Common myeloid progenitor, CD34-positive (primary cell): ENCODE data around the gene MPZL1.

ENCODE experiments used
- CTCF ChIA-PET: fragments of 350-600 bp; sonication (Branson Sonifier 250); formaldehyde crosslinking; loops from one replicate; lab custom pipeline; 2021; ENCODE audit warnings: antibody characterized with exemption; lab: Charles Lee
- POLR2A ChIA-PET: fragments of 350-600 bp; sonication (Branson Sonifier 250); formaldehyde crosslinking; loops from one replicate; lab custom pipeline; 2021; ENCODE audit warnings: antibody characterized with exemption; lab: Charles Lee
- DNase-seq, 3 donors: peaks; one replicate each; pipeline versions ENCODE4 v3.0.0 to v3.0.0-alpha.2; 2013
- H3K27ac ChIP-seq, 2 experiments: 1 replicate in 1 of 2; 2 replicates in 1 of 2; pipeline ENCODE4 v1.7.0; 2013; ENCODE audit warnings: inconsistent platforms in 2 of 2, low read length in 2 of 2, mild to moderate bottlenecking in 2 of 2, low read depth in 1 of 2, moderate library complexity in 1 of 2; ENCODE audit not compliant: severe bottlenecking in 2 of 2, insufficient read depth in 1 of 2, poor library complexity in 1 of 2
- H3K27me3 ChIP-seq, 5 experiments: replicated peaks in 2 of 5; 1 replicate in 3 of 5; 2 replicates in 2 of 5; pipeline versions ENCODE4 v1.6.1 to v1.7.0; 2013; ENCODE audit warnings: low read length in 4 of 5, mild to moderate bottlenecking in 2 of 5, moderate library complexity in 2 of 5, inconsistent platforms in 1 of 5; ENCODE audit not compliant: insufficient read depth in 5 of 5, control insufficient read depth in 4 of 5
- H3K36me3 ChIP-seq, 4 experiments: 1 replicate in 2 of 4; 2 replicates in 2 of 4; pipeline versions ENCODE4 v1.6.1 to v1.7.0; 2013; ENCODE audit warnings: low read length in 3 of 4, control low read depth in 1 of 4, mild to moderate bottlenecking in 1 of 4; ENCODE audit not compliant: control insufficient read depth in 4 of 4, insufficient read depth in 4 of 4
- H3K4me1 ChIP-seq, 4 experiments: 1 replicate in 3 of 4; 2 replicates in 1 of 4; pipeline versions ENCODE4 v1.6.1 to v1.7.1; 2013; ENCODE audit warnings: low read length in 3 of 4, mild to moderate bottlenecking in 3 of 4, control low read depth in 1 of 4, inconsistent platforms in 1 of 4, moderate library complexity in 1 of 4; ENCODE audit not compliant: control insufficient read depth in 4 of 4, insufficient read depth in 4 of 4; ENCODE audit errors: control extremely low read depth in 1 of 4
- H3K4me3 ChIP-seq, 7 experiments: 1 replicate in 4 of 7; 2 replicates in 3 of 7; pipeline versions ENCODE4 v1.5.1 to v1.7.0; 2013; ENCODE audit warnings: mild to moderate bottlenecking in 7 of 7, low read length in 6 of 7, moderate library complexity in 6 of 7, inconsistent platforms in 2 of 7, low read depth in 2 of 7, control low read depth in 1 of 7; ENCODE audit not compliant: insufficient read depth in 4 of 7, control insufficient read depth in 1 of 7; ENCODE audit errors: extremely low read depth in 1 of 7
- H3K9me3 ChIP-seq, 5 experiments: 1 replicate in 4 of 5; 2 replicates in 1 of 5; pipeline versions ENCODE4 v1.6.1 to v1.7.1; 2013; ENCODE audit warnings: low read length in 4 of 5, mild to moderate bottlenecking in 2 of 5, inconsistent platforms in 1 of 5, low read depth in 1 of 5, moderate library complexity in 1 of 5; ENCODE audit not compliant: control insufficient read depth in 4 of 5, insufficient read depth in 2 of 5; ENCODE audit errors: control extremely low read depth in 1 of 5
- WGBS: methylation state at CpG from one replicate; pipeline ENCODE4 v1.1.5; 2013; ENCODE audit not compliant: insufficient coverage; 5-methylcytosine and 5-hydroxymethylcytosine counted together

Gene MPZL1

GRCh38 chr1:167797015-167797414, 75.2 kb downstream of the MPZL1 start:
- no peaks in the 10 kb centered on the region for H3K27me3 ChIP-seq
- no peaks in the 10 kb centered on the region for H3K36me3 ChIP-seq
- peak overlapping the region in 1 of 7 experiments; percentile 15 for H3K4me3 ChIP-seq
- WGBS = 0% methylated on average over 1 of the region's 2 CpGs
- H3K27ac ChIP-seq = peak overlapping the region; percentile 8 to 22
- peak; percentile 71 to 94 (median 93) for DNase-seq
- CTCF ChIA-PET = interaction anchor here (0.8 to 1.5 kb wide), 6 partner anchors 10 to 105 kb away, joined by 3 to 4 read pairs (median 3); no protein-coding TSS in a partner anchor
- H3K9me3 ChIP-seq = no peaks in the 10 kb centered on the region
- POLR2A ChIA-PET = interaction anchor here (1.1 kb wide), 1 partner anchor 82 kb away, joined by 3 read pairs; no protein-coding TSS in a partner anchor
- peaks cover 2 to 15% (median 10%) of the 10 kb centered on the region in 4 experiments for H3K4me1 ChIP-seq

- Histone ChIP-seq H3K4me1 (peaks cover 2 to 15% (median 12%) of the 10 kb centered on the region in 4 experiments), H3K27me3 (no peaks in the 10 kb centered on the region), H3K36me3 (no peaks in the 10 kb centered on the region), H3K27ac (no peak overlapping the region), H3K9me3 (no peaks in the 10 kb centered on the region), H3K4me3 (no peak overlapping the region)
- ChIA-PET POLR2A (no interaction called here), CTCF (no interaction called here)
- no peak for DNase-seq
- WGBS = 100% methylated on average over 3 of the region's 4 CpGs
Observed at GRCh38 chr1:167798952-167799351, 77.2 kb downstream of the MPZL1 start.

GRCh38 chr1:167799747-167800146, 78.0 kb downstream of the MPZL1 start:
- POLR2A ChIA-PET = interaction anchor here (0.6 kb wide), 1 partner anchor 97 kb away, joined by 3 read pairs; no protein-coding TSS in a partner anchor
- H3K9me3 ChIP-seq = no peaks in the 10 kb centered on the region
- no peak overlapping the region for H3K27ac ChIP-seq
- H3K27me3 ChIP-seq = no peaks in the 10 kb centered on the region
- DNase-seq = no peak
- CTCF ChIA-PET = interaction anchor here (0.7 to 1.2 kb wide), 2 partner anchors 10 to 109 kb away, joined by 3 to 4 read pairs; no protein-coding TSS in a partner anchor
- no peaks in the 10 kb centered on the region for H3K36me3 ChIP-seq
- 75% methylated on average over 2 of the region's 4 CpGs for WGBS
- peaks cover 10 to 23% (median 20%) of the 10 kb centered on the region in 4 experiments for H3K4me1 ChIP-seq
- no peak overlapping the region for H3K4me3 ChIP-seq

GRCh38 chr1:167800251-167800650, 78.5 kb downstream of the MPZL1 start:
- no peak overlapping the region for H3K27ac ChIP-seq
- POLR2A ChIA-PET = interaction anchor here (0.6 kb wide), 1 partner anchor 98 kb away, joined by 3 read pairs; no protein-coding TSS in a partner anchor
- no peaks in the 10 kb centered on the region for H3K36me3 ChIP-seq
- 100% methylated on average over 1 of the region's 3 CpGs for whole genome bisulfite sequencing
- CTCF ChIA-PET = interaction anchor here (0.7 to 1.2 kb wide), 3 partner anchors 10 to 110 kb away, joined by 3 to 4 read pairs (median 3); no protein-coding TSS in a partner anchor
- no peaks in the 10 kb centered on the region for H3K9me3 ChIP-seq
- no peaks in the 10 kb centered on the region for H3K27me3 ChIP-seq
- H3K4me3 ChIP-seq = no peak overlapping the region
- peaks cover 14 to 28% (median 25%) of the 10 kb centered on the region in 4 experiments for H3K4me1 ChIP-seq
- DNase-seq = no peak

GRCh38 chr1:167802235-167802634, 80.5 kb downstream of the MPZL1 start:
- no peaks in the 10 kb centered on the region for H3K36me3 ChIP-seq
- H3K27me3 ChIP-seq = no peaks in the 10 kb centered on the region
- H3K4me3 ChIP-seq = no peak overlapping the region
- no peaks in the 10 kb centered on the region for H3K9me3 ChIP-seq
- 94% methylated on average over 3 of the region's 4 CpGs for WGBS
- H3K4me1 ChIP-seq = peaks cover 14 to 26% (median 20%) of the 10 kb centered on the region in 4 experiments
- POLR2A ChIA-PET = no interaction called here
- CTCF ChIA-PET = interaction anchor here (1.0 to 1.9 kb wide), 6 partner anchors 11 to 102 kb away, joined by 3 to 6 read pairs (median 3); no protein-coding TSS in a partner anchor
- DNase-seq = no peak
- H3K27ac ChIP-seq = no peak overlapping the region

- peak; percentile 94 to 97 (median 97) for DNase-seq
- Histone ChIP-seq H3K4me3 (peak overlapping the region in 2 of 7 experiments; percentile 19 to 23), H3K27me3 (no peaks in the 10 kb centered on the region), H3K9me3 (no peaks in the 10 kb centered on the region), H3K36me3 (no peaks in the 10 kb centered on the region), H3K27ac (peak overlapping the region in 1 of 2 experiments; percentile 29), H3K4me1 (peaks cover 12 to 22% (median 15%) of the 10 kb centered on the region in 4 experiments)
- CTCF ChIA-PET = interaction anchor here (0.6 to 1.9 kb wide), 9 partner anchors 12 to 325 kb away, joined by 3 to 6 read pairs (median 3); no protein-coding TSS in a partner anchor
- POLR2A ChIA-PET = interaction anchor here (0.5 kb wide), 1 partner anchor 403 kb away, joined by 6 read pairs; no protein-coding TSS in a partner anchor
- WGBS = 17% methylated on average over 11 of the region's 12 CpGs
Observed at GRCh38 chr1:167803358-167804207, 81.8 kb downstream of the MPZL1 start.
